ENCODE results near the gene AHI1. TPM values are rescaled to one million over a fixed set of nuclear protein-coding genes. Genes with fewer than 3 reads are reported as not detected.

AHI1 gene
- total RNA-seq, 1 experiment from 2014 or later, result 26.5 TPM

GRCh38 chr6:135244805-135245204 is 252.7 kb downstream of the AHI1 start:
- ChIA-PET CTCF (no interaction called here), POLR2A (no interaction called here)
- BruUV-seq (replicated peaks), result no TSS peak
- no peaks in the 10 kb centered on the region for H3K27me3 Mint-ChIP-seq (ENCODE audit: insufficient read depth, unreplicated experiment)
- intact Hi-C loops (cut with micrococcal nuclease), result no loop called here
- DNase-seq (ENCODE audit: unreplicated experiment), result no peak
- H3K9me3 Mint-ChIP-seq (ENCODE audit: unreplicated experiment), result no peaks in the 10 kb centered on the region
- H3K36me3 Mint-ChIP-seq (ENCODE audit: insufficient read depth, unreplicated experiment), result no peaks in the 10 kb centered on the region
- no peak for TF ChIP-seq CTCF (IDR thresholded peaks at IDR 0.05; ENCODE audit: unreplicated experiment)
- H3K4me1 Mint-ChIP-seq (ENCODE audit: insufficient read depth, unreplicated experiment), result no peaks in the 10 kb centered on the region
- no peak overlapping the region for H3K27ac Mint-ChIP-seq (ENCODE audit: low read depth, unreplicated experiment)
- no peak overlapping the region for H3K4me3 Mint-ChIP-seq (ENCODE audit: unreplicated experiment)

- TF ChIP-seq CTCF (IDR thresholded peaks at IDR 0.05; ENCODE audit: unreplicated experiment), result no peak
- no TSS peak for BruUV-seq (replicated peaks)
- no peak for DNase-seq (ENCODE audit: unreplicated experiment)
- Mint-ChIP-seq H3K36me3 (ENCODE audit: insufficient read depth, unreplicated experiment) (no peaks in the 10 kb centered on the region), H3K27ac (ENCODE audit: low read depth, unreplicated experiment) (no peak overlapping the region), H3K9me3 (ENCODE audit: unreplicated experiment) (no peaks in the 10 kb centered on the region), H3K4me3 (ENCODE audit: unreplicated experiment) (no peak overlapping the region), H3K4me1 (ENCODE audit: insufficient read depth, unreplicated experiment) (no peaks in the 10 kb centered on the region), H3K27me3 (ENCODE audit: insufficient read depth, unreplicated experiment) (no peaks in the 10 kb centered on the region)
- ChIA-PET CTCF (no interaction called here), POLR2A (no interaction called here)
- intact Hi-C loops (cut with micrococcal nuclease), result no loop called here
These were observed 253.4 kb downstream of the AHI1 start for GRCh38 chr6:135243871-135244796.

GRCh38 chr6:135240711-135241110 is 256.8 kb downstream of the AHI1 start:
- no peak for DNase-seq (ENCODE audit: unreplicated experiment)
- Mint-ChIP-seq H3K9me3 (ENCODE audit: unreplicated experiment) (no peaks in the 10 kb centered on the region), H3K36me3 (ENCODE audit: insufficient read depth, unreplicated experiment) (no peaks in the 10 kb centered on the region), H3K27me3 (ENCODE audit: insufficient read depth, unreplicated experiment) (no peaks in the 10 kb centered on the region), H3K27ac (ENCODE audit: low read depth, unreplicated experiment) (no peak overlapping the region), H3K4me1 (ENCODE audit: insufficient read depth, unreplicated experiment) (no peaks in the 10 kb centered on the region), H3K4me3 (ENCODE audit: unreplicated experiment) (no peak overlapping the region)
- no TSS peak for BruUV-seq (replicated peaks)
- intact Hi-C loops (cut with micrococcal nuclease), result no loop called here
- no peak for TF ChIP-seq CTCF (IDR thresholded peaks at IDR 0.05; ENCODE audit: unreplicated experiment)
- ChIA-PET CTCF (no interaction called here), POLR2A (no interaction called here)

GRCh38 chr6:135236732-135237131 is 260.8 kb downstream of the AHI1 start:
- no peaks in the 10 kb centered on the region for H3K36me3 Mint-ChIP-seq (ENCODE audit: insufficient read depth, unreplicated experiment)
- no TSS peak for BruUV-seq (replicated peaks)
- H3K4me1 Mint-ChIP-seq (ENCODE audit: insufficient read depth, unreplicated experiment), result no peaks in the 10 kb centered on the region
- no peak for TF ChIP-seq CTCF (IDR thresholded peaks at IDR 0.05; ENCODE audit: unreplicated experiment)
- H3K9me3 Mint-ChIP-seq (ENCODE audit: unreplicated experiment), result no peaks in the 10 kb centered on the region
- H3K27me3 Mint-ChIP-seq (ENCODE audit: insufficient read depth, unreplicated experiment), result no peaks in the 10 kb centered on the region
- ChIA-PET POLR2A (interaction anchor here (0.6 to 0.7 kb wide), 3 partner anchors 8 to 938 kb away, joined by 3 to 4 read pairs (median 4); no protein-coding TSS in a partner anchor), CTCF (interaction anchor here (0.6 to 0.7 kb wide), 4 partner anchors 25 to 91 kb away, joined by 3 to 4 read pairs (median 3); no protein-coding TSS in a partner anchor)
- no peak overlapping the region for H3K27ac Mint-ChIP-seq (ENCODE audit: low read depth, unreplicated experiment)
- intact Hi-C loops (cut with micrococcal nuclease), result no loop called here
- H3K4me3 Mint-ChIP-seq (ENCODE audit: unreplicated experiment), result no peak overlapping the region
- no peak for DNase-seq (ENCODE audit: unreplicated experiment)
